ENCODE data around the gene GAPDH. TPM values are rescaled to one million over a fixed set of nuclear protein-coding genes. Genes with fewer than 3 reads are reported as not detected.

GAPDH gene
- total RNA-seq, 1 donor from 2014 or later, result 3,866 TPM

- H2AFZ ChIP-seq (replicated peaks), result no peak overlapping the region
- peaks cover 50% of the 10 kb centered on the region for H3K4me1 Mint-ChIP-seq
- H3K9me3 Mint-ChIP-seq, result no peaks in the 10 kb centered on the region
These were observed 1.2 kb upstream of the GAPDH start for GRCh38 chr12:6532927-6533652.

GRCh38 chr12:6533653-6533922 is 729 bp upstream of the GAPDH start:
- Histone ChIP-seq H3K4me3 (peak overlapping the region; percentile 89), H3K4me1 (peaks cover 29% of the 10 kb centered on the region), H2AFZ (replicated peaks) (no peak overlapping the region), H3K9ac (peak overlapping the region; percentile 40), H3K9me3 (ENCODE audit: low read depth) (no peaks in the 10 kb centered on the region), H3K36me3 (peaks cover 6% of the 10 kb centered on the region), H3F3A (ENCODE audit: low read depth) (peaks cover 86% of the 10 kb centered on the region), H3K27ac (peak overlapping the region; percentile 85), H3K27me3 (no peaks in the 10 kb centered on the region), H4K20me1 (ENCODE audit: low read depth) (peaks cover 52% of the 10 kb centered on the region), H3K79me2 (ENCODE audit: low read depth) (peaks cover 57% of the 10 kb centered on the region), H3K4me2 (peak overlapping the region; percentile 99)
- Mint-ChIP-seq H3K36me3 (peaks cover 37% of the 10 kb centered on the region), H3K4me1 (peaks cover 50% of the 10 kb centered on the region), H3K27me3 (ENCODE audit: insufficient read depth, low read depth) (peaks cover 20% of the 10 kb centered on the region), H3K27ac (peak overlapping the region; percentile 93), H3K9me3 (no peaks in the 10 kb centered on the region), H3K4me3 (peak overlapping the region; percentile 95)
- TF ChIP-seq EZH2 (IDR thresholded peaks at IDR 0.05) (peak; percentile 26), CTCF (IDR thresholded peaks at IDR 0.05) (no peak)
- DNase-seq (ENCODE audit: low spot score), result peak; percentile 80

More at GRCh38 chr12:6532927-6533652, 1.2 kb upstream of the GAPDH start:
- no peak for TF ChIP-seq CTCF (IDR thresholded peaks at IDR 0.05)
- no peak for TF ChIP-seq EZH2phosphoT487 (IDR thresholded peaks at IDR 0.05)
- peak; percentile 3 for TF ChIP-seq EZH2 (IDR thresholded peaks at IDR 0.05)
- Histone ChIP-seq H3K4me2 (peak overlapping the region; percentile 99), H3K27me3 (no peaks in the 10 kb centered on the region), H3F3A (ENCODE audit: low read depth) (peaks cover 81% of the 10 kb centered on the region), H3K4me3 (peak overlapping the region; percentile 89), H3K4me1 (peaks cover 29% of the 10 kb centered on the region), H3K9me3 (ENCODE audit: low read depth) (no peaks in the 10 kb centered on the region), H3K79me2 (ENCODE audit: low read depth) (peaks cover 57% of the 10 kb centered on the region), H3K9ac (peak overlapping the region; percentile 40), H4K20me1 (ENCODE audit: low read depth) (peaks cover 47% of the 10 kb centered on the region), H3K36me3 (peaks cover 6% of the 10 kb centered on the region), H3K27ac (peak overlapping the region; percentile 85)
- peak; percentile 85 for DNase-seq (ENCODE audit: low spot score)
- Mint-ChIP-seq H3K27me3 (ENCODE audit: insufficient read depth, low read depth) (peaks cover 20% of the 10 kb centered on the region), H3K4me3 (peak overlapping the region; percentile 95), H3K27ac (peak overlapping the region; percentile 93), H3K36me3 (peaks cover 41% of the 10 kb centered on the region)

- Histone ChIP-seq H3F3A (ENCODE audit: low read depth) (peaks cover 95% of the 10 kb centered on the region), H3K27ac (peak overlapping the region; percentile 85), H3K9ac (peak overlapping the region; percentile 74), H3K27me3 (no peaks in the 10 kb centered on the region), H3K4me3 (peak overlapping the region; percentile 89), H3K9me3 (ENCODE audit: low read depth) (no peaks in the 10 kb centered on the region), H3K36me3 (peaks cover 6% of the 10 kb centered on the region), H2AFZ (replicated peaks) (no peak overlapping the region), H3K4me1 (peaks cover 29% of the 10 kb centered on the region), H4K20me1 (ENCODE audit: low read depth) (peaks cover 62% of the 10 kb centered on the region), H3K79me2 (ENCODE audit: low read depth) (peaks cover 57% of the 10 kb centered on the region), H3K4me2 (peak overlapping the region; percentile 99)
- no peak for TF ChIP-seq EZH2phosphoT487 (IDR thresholded peaks at IDR 0.05)
- TF ChIP-seq EZH2 (IDR thresholded peaks at IDR 0.05), result no peak
- TF ChIP-seq CTCF (IDR thresholded peaks at IDR 0.05), result no peak
- Mint-ChIP-seq H3K27me3 (ENCODE audit: insufficient read depth, low read depth) (peaks cover 18% of the 10 kb centered on the region), H3K9me3 (no peaks in the 10 kb centered on the region), H3K4me1 (peaks cover 48% of the 10 kb centered on the region), H3K27ac (no peak overlapping the region), H3K36me3 (peaks cover 33% of the 10 kb centered on the region), H3K4me3 (peak overlapping the region; percentile 95)
- no peak for DNase-seq (ENCODE audit: low spot score)
These were observed 303 bp downstream of the GAPDH start for GRCh38 chr12:6534695-6534944.
